Measurements from ENCODE around the gene DNM3. TPM values are rescaled to one million over a fixed set of nuclear protein-coding genes. Genes with fewer than 3 reads are reported as not detected.

Gene DNM3
- total and polyA plus RNA-seq, 2 of the 8 experiments (the other 6 are each of a cell fraction or from before 2014, with no cell fraction given): 2.0 to 8.5 TPM

DNA sequence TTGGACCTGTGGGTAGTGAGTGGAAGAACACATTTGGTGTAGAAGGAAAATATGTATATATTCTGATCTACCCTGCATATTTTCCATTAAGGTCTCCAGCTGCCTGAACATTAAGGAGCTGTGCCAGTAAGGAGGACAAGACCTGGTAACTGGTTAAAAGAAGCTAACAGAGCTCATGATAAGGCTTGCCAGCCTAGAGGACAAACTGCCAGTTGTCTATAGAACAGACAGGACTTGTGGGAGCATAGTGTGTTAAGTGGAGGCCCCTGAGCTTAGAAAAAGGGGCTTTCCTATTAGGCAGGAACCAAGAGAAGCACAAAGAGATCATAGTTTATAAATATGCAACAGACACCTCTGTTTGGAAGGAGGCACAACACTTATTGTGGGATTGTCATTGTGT lies 23.0 kb downstream of the DNM3 start:
- POLR2A ChIA-PET (ENCODE audit: partially characterized antibody): no interaction called here

More for the DNA sequence above, 23.0 kb downstream of the DNM3 start:
- H2BK5ac ChIP-seq (ENCODE audit: low read depth, low read length): no peak overlapping the region
- H3K79me2 ChIP-seq (ENCODE audit: control insufficient read depth in 1 of 2, insufficient read depth in 2 of 2, low read length in 2 of 2): no peaks in the 10 kb centered on the region
- no peak overlapping the region for H4K5ac ChIP-seq (ENCODE audit: insufficient read length, low read depth, low read length)
- H3K27me3 ChIP-seq (replicated peaks in 1 of 4; ENCODE audit: control insufficient read depth in 3 of 4, extremely low read depth in 1 of 4, insufficient read depth in 3 of 4, low read length in 3 of 4): no peaks in the 10 kb centered on the region
- H3K27ac ChIP-seq (ENCODE audit: low read depth, low read length): no peak overlapping the region
- no peak for FAIRE-seq
- no peak overlapping the region for H3K56ac ChIP-seq (replicated peaks; ENCODE audit: insufficient read length, low read depth, low read length)
- no peak overlapping the region for H3K4me2 ChIP-seq (ENCODE audit: insufficient read depth in 1 of 2, low read depth in 2 of 2, low read length in 2 of 2)
- H3K23me2 ChIP-seq (ENCODE audit: low read depth, low read length): no peaks in the 10 kb centered on the region
- no peak overlapping the region for H2BK12ac ChIP-seq (ENCODE audit: low read depth, low read length)
- no peaks in the 10 kb centered on the region for H4K20me1 ChIP-seq (replicated peaks in 1 of 2; ENCODE audit: control insufficient read depth in 1 of 2, insufficient read depth in 2 of 2, low read length in 2 of 2)
- H3K4me3 ChIP-seq (ENCODE audit: extremely low read depth in 1 of 4, insufficient read depth in 2 of 4, low read depth in 3 of 4, low read length in 4 of 4): no peak overlapping the region
- H3K9ac ChIP-seq (replicated peaks in 1 of 4; ENCODE audit: extremely low read depth in 1 of 4, low read depth in 3 of 4, low read length in 3 of 4): no peak overlapping the region
- no peak for DNase-seq (ENCODE audit: low read depth in 1 of 2, low spot score in 2 of 2)
- TF ChIP-seq CBX5 (IDR thresholded peaks at IDR 0.05; ENCODE audit: low read depth, low read length) (no peak), PHF8 (conservative IDR thresholded peaks at IDR 0.05; ENCODE audit: low read depth, low read length) (no peak), RNF2 (IDR thresholded peaks at IDR 0.05; ENCODE audit: borderline replicate concordance, low read depth, low read length, missing control alignments, poor library complexity, severe bottlenecking) (no peak), MAX (IDR thresholded peaks at IDR 0.05) (no peak), CEBPB (IDR thresholded peaks at IDR 0.05; ENCODE audit: low read depth, low read length) (no peak), EZH2 (IDR thresholded peaks at IDR 0.05; ENCODE audit: low read depth, low read length, severe bottlenecking) (no peak), BACH1 (IDR thresholded peaks at IDR 0.05; ENCODE audit: low read length) (no peak), TBP (IDR thresholded peaks at IDR 0.05; ENCODE audit: low read depth, low read length) (no peak), CHD2 (IDR thresholded peaks at IDR 0.05; ENCODE audit: low read length) (no peak), KDM5A (IDR thresholded peaks at IDR 0.05; ENCODE audit: low read length) (no peak), POU5F1 (IDR thresholded peaks at IDR 0.05; ENCODE audit: low read depth, low read length) (no peak)
- H3K4me1 ChIP-seq (replicated peaks in 1 of 4; ENCODE audit: control insufficient read depth in 3 of 4, insufficient read depth in 4 of 4, low read length in 3 of 4): no peaks in the 10 kb centered on the region
- no peak overlapping the region for H2AK5ac ChIP-seq (ENCODE audit: low read depth, low read length)
- no peak overlapping the region for H3K23ac ChIP-seq (ENCODE audit: insufficient read length)
- no peak overlapping the region for H2BK120ac ChIP-seq (replicated peaks; ENCODE audit: low read depth, low read length)
- H4K91ac ChIP-seq (replicated peaks; ENCODE audit: insufficient read length, low read length): no peak overlapping the region
- no peak overlapping the region for H2BK20ac ChIP-seq (ENCODE audit: low read length)
- H2BK15ac ChIP-seq (ENCODE audit: low read length): no peak overlapping the region
- no peaks in the 10 kb centered on the region for H3K36me3 ChIP-seq (ENCODE audit: control insufficient read depth in 2 of 4, insufficient read depth in 4 of 4, low read length in 3 of 4)
- H3K14ac ChIP-seq (ENCODE audit: insufficient read length): no peak overlapping the region
- CTCF ChIA-PET (ENCODE audit: partially characterized antibody): interaction anchor here (0.8 kb wide), 2 partner anchors 10 to 121 kb away, joined by 3 read pairs; no protein-coding TSS in a partner anchor
- no peak overlapping the region for H4K8ac ChIP-seq (ENCODE audit: extremely low read depth, insufficient read depth, low read length)
- no peaks in the 10 kb centered on the region for H3K9me3 ChIP-seq (ENCODE audit: insufficient read depth in 2 of 2, low read depth in 1 of 2, low read length in 1 of 2)
- H3K18ac ChIP-seq (ENCODE audit: extremely low read depth, low read length): no peak overlapping the region
- no peaks in the 10 kb centered on the region for H3K79me1 ChIP-seq (ENCODE audit: low read depth, low read length)
- H3K4ac ChIP-seq (replicated peaks; ENCODE audit: insufficient read length, low read depth, low read length): no peak overlapping the region
- no peak overlapping the region for H2AFZ ChIP-seq (ENCODE audit: low read length)

All from H1 (cell line).